ENCODE data around the gene OR2A5. TPM values are rescaled to one million over a fixed set of nuclear protein-coding genes. Genes with fewer than 3 reads are reported as not detected.

Gene OR2A5
- total and polyA plus RNA-seq, 2 donors (not counting 1 experiment from before 2014, with no cell fraction given) = not detected

GRCh38 chr7:144057954-144058353 is 9.2 kb downstream of the OR2A5 start:
- Histone ChIP-seq H2AFZ (ENCODE audit: low read length) (no peak overlapping the region), H3K9me3 (ENCODE audit: control insufficient read depth, insufficient read depth, low read depth, low read length) (no peaks in the 10 kb centered on the region), H3K27ac (ENCODE audit: insufficient read depth, low read length) (no peak overlapping the region), H3K9ac (ENCODE audit: insufficient read depth, low read length) (no peak overlapping the region), H3K4me3 (replicated peaks in 1 of 4; ENCODE audit: control extremely low read depth in 1 of 4, insufficient read depth in 1 of 4, low read depth in 3 of 4, low read length in 4 of 4) (no peak overlapping the region), H3K79me2 (ENCODE audit: control insufficient read depth, insufficient read depth, low read length) (no peaks in the 10 kb centered on the region), H3K27me3 (ENCODE audit: control insufficient read depth, insufficient read depth, low read length) (no peaks in the 10 kb centered on the region), H3K4me1 (ENCODE audit: control insufficient read depth, extremely low read depth, insufficient read depth, low read length) (no peaks in the 10 kb centered on the region), H3K36me3 (ENCODE audit: control insufficient read depth, insufficient read depth, low read length) (no peaks in the 10 kb centered on the region), H4K20me1 (ENCODE audit: control insufficient read depth, extremely low read depth, insufficient read depth, low read length) (no peaks in the 10 kb centered on the region), H3K4me2 (ENCODE audit: extremely low read depth, insufficient read depth, low read length) (no peak overlapping the region)
- peak; percentile 1 to 4 for DNase-seq (ENCODE audit: low read depth in 2 of 2)
- no peak for TF ChIP-seq CTCF (conservative IDR thresholded peaks at IDR 0.05 in 1 of 2, IDR thresholded peaks at IDR 0.05 in 1 of 2; ENCODE audit: low read depth in 1 of 2, low read length in 2 of 2)

- H3K36me3 ChIP-seq (ENCODE audit: control insufficient read depth, insufficient read depth, low read length) = no peaks in the 10 kb centered on the region
- no peaks in the 10 kb centered on the region for H3K9me3 ChIP-seq (ENCODE audit: control insufficient read depth, insufficient read depth, low read depth, low read length)
- H4K20me1 ChIP-seq (ENCODE audit: control insufficient read depth, extremely low read depth, insufficient read depth, low read length) = no peaks in the 10 kb centered on the region
- no peak overlapping the region for H2AFZ ChIP-seq (ENCODE audit: low read length)
- no peaks in the 10 kb centered on the region for H3K79me2 ChIP-seq (ENCODE audit: control insufficient read depth, insufficient read depth, low read length)
- no peak overlapping the region for H3K4me2 ChIP-seq (ENCODE audit: extremely low read depth, insufficient read depth, low read length)
- TF ChIP-seq CTCF (conservative IDR thresholded peaks at IDR 0.05 in 1 of 2, IDR thresholded peaks at IDR 0.05 in 1 of 2; ENCODE audit: low read depth in 1 of 2, low read length in 2 of 2) (peak in 1 of 2 donors; percentile 27), EZH2 (IDR thresholded peaks at IDR 0.05; ENCODE audit: low read length, missing control alignments) (no peak)
- H3K4me1 ChIP-seq (ENCODE audit: control insufficient read depth, extremely low read depth, insufficient read depth, low read length) = no peaks in the 10 kb centered on the region
- no peak overlapping the region for H3K4me3 ChIP-seq (replicated peaks in 1 of 4; ENCODE audit: control extremely low read depth in 1 of 4, insufficient read depth in 1 of 4, low read depth in 3 of 4, low read length in 4 of 4)
- no peaks in the 10 kb centered on the region for H3K27me3 ChIP-seq (ENCODE audit: control insufficient read depth, insufficient read depth, low read length)
- no peak overlapping the region for H3K27ac ChIP-seq (ENCODE audit: insufficient read depth, low read length)
- H3K9ac ChIP-seq (ENCODE audit: insufficient read depth, low read length) = no peak overlapping the region
- DNase-seq (ENCODE audit: low read depth in 2 of 2) = no peak
Measured at GRCh38 chr7:144063710-144064109, 15.0 kb downstream of the OR2A5 start.

GRCh38 chr7:144069511-144069910 is 20.8 kb downstream of the OR2A5 start, which contains the start of gene OR2A25:
OR2A25 (plus strand) TSS chr7:144069811; CDS start chr7:144074220, 4,409 bp downstream.
- Histone ChIP-seq H4K20me1 (ENCODE audit: control insufficient read depth, extremely low read depth, insufficient read depth, low read length) (no peaks in the 10 kb centered on the region), H3K79me2 (ENCODE audit: control insufficient read depth, insufficient read depth, low read length) (no peaks in the 10 kb centered on the region), H3K36me3 (ENCODE audit: control insufficient read depth, insufficient read depth, low read length) (no peaks in the 10 kb centered on the region), H3K4me3 (replicated peaks in 1 of 4; ENCODE audit: control extremely low read depth in 1 of 4, insufficient read depth in 1 of 4, low read depth in 3 of 4, low read length in 4 of 4) (no peak within 1 kb of the TSS), H3K9ac (ENCODE audit: insufficient read depth, low read length) (no peak within 1 kb of the TSS), H3K4me1 (ENCODE audit: control insufficient read depth, extremely low read depth, insufficient read depth, low read length) (no peaks in the 10 kb centered on the region), H2AFZ (ENCODE audit: low read length) (no peak within 1 kb of the TSS), H3K4me2 (ENCODE audit: extremely low read depth, insufficient read depth, low read length) (no peak within 1 kb of the TSS), H3K9me3 (ENCODE audit: control insufficient read depth, insufficient read depth, low read depth, low read length) (no peaks in the 10 kb centered on the region), H3K27me3 (ENCODE audit: control insufficient read depth, insufficient read depth, low read length) (no peaks in the 10 kb centered on the region), H3K27ac (ENCODE audit: insufficient read depth, low read length) (no peak within 1 kb of the TSS)
- no peak for DNase-seq (ENCODE audit: low read depth in 2 of 2)
- no peak for TF ChIP-seq EZH2 (IDR thresholded peaks at IDR 0.05; ENCODE audit: low read length, missing control alignments)
- no peak for TF ChIP-seq CTCF (conservative IDR thresholded peaks at IDR 0.05 in 1 of 2, IDR thresholded peaks at IDR 0.05 in 1 of 2; ENCODE audit: low read depth in 1 of 2, low read length in 2 of 2)

Measured in fibroblast of lung (primary cell).